Measurements from ENCODE around the gene XPO4.

DNA sequence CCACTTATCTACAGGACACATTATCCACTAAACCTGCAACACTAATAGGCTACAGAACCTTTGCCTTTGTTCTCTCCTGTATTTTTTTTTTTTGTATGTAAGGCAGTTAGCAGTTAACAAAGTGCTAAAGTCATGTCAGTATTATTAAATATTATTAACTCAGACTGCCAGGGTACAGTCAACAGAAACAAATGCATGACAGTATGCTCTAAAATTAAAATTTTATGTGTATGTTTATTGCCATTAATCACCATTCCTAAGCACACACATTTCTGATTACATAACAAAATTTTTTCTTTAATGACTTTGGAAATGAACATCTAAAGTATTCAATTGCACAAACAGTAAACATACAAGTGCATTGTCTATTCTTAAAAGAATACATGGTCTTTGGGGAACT, 41.7 kb downstream of the XPO4 start:
- TF ChIP-seq, protein P1, sequence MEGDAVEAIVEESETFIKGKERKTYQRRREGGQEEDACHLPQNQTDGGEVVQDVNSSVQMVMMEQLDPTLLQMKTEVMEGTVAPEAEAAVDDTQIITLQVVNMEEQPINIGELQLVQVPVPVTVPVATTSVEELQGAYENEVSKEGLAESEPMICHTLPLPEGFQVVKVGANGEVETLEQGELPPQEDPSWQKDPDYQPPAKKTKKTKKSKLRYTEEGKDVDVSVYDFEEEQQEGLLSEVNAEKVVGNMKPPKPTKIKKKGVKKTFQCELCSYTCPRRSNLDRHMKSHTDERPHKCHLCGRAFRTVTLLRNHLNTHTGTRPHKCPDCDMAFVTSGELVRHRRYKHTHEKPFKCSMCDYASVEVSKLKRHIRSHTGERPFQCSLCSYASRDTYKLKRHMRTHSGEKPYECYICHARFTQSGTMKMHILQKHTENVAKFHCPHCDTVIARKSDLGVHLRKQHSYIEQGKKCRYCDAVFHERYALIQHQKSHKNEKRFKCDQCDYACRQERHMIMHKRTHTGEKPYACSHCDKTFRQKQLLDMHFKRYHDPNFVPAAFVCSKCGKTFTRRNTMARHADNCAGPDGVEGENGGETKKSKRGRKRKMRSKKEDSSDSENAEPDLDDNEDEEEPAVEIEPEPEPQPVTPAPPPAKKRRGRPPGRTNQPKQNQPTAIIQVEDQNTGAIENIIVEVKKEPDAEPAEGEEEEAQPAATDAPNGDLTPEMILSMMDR (IDR thresholded peaks at IDR 0.05): no peak
- no peak for TF ChIP-seq POLR2A (IDR thresholded peaks at IDR 0.05)
